Calu3 (cell line): ENCODE results near the gene SLC30A7. TPM values are rescaled to one million over a fixed set of nuclear protein-coding genes. Genes with fewer than 3 reads are reported as not detected.

Experiments
- BruUV-seq: library from RNA; stranded (reverse); fragments of 400-500 nt; replicated peaks from 2 replicates; lab custom pipeline; 2021; lab: Mats Ljungman, UMichigan
- CTCF ChIA-PET: fragments of 300-600 bp; sonication (Branson Sonifier 250); formaldehyde crosslinking; loops from one replicate; lab custom pipeline; 2022; ENCODE audit warnings: antibody characterized with exemption; lab: Charles Lee
- DNase-seq: peaks from one replicate; pipeline ENCODE4 v3.0.0; 2022
- H3K27ac Mint-ChIP-seq: one replicate; pipeline ENCODE4 v1.8.0; 2022; ENCODE audit warnings: mixed read lengths; ENCODE audit not compliant: unreplicated experiment
- H3K27me3 Mint-ChIP-seq: one replicate; pipeline ENCODE4 v1.8.0; 2022; ENCODE audit warnings: mixed read lengths; ENCODE audit not compliant: unreplicated experiment
- H3K36me3 Mint-ChIP-seq: one replicate; pipeline ENCODE4 v1.8.0; 2022; ENCODE audit warnings: mild to moderate bottlenecking, moderate library complexity, mixed read lengths; ENCODE audit not compliant: insufficient read depth, unreplicated experiment
- H3K4me1 Mint-ChIP-seq: one replicate; pipeline ENCODE4 v1.8.0; 2022; ENCODE audit warnings: mild to moderate bottlenecking, low read depth, mixed read lengths; ENCODE audit not compliant: unreplicated experiment
- H3K4me3 Mint-ChIP-seq: one replicate; pipeline ENCODE4 v1.8.0; 2022; ENCODE audit warnings: mild to moderate bottlenecking, low read depth, moderate library complexity, mixed read lengths; ENCODE audit not compliant: unreplicated experiment
- H3K9me3 Mint-ChIP-seq: one replicate; pipeline ENCODE4 v1.8.0; 2022; ENCODE audit warnings: low read depth, mixed read lengths; ENCODE audit not compliant: unreplicated experiment
- intact Hi-C: fragments of 100-400 bp; cut with micrococcal nuclease; formaldehyde crosslinking; loops from one replicate; pipeline ENCODE4 v1.10.0; 2022; ENCODE audit not compliant: unreplicated experiment
- total RNA-seq: library from RNA; stranded (reverse); gene quantifications from 2 replicates; pipeline ENCODE4 v1.2.3, GENCODE V29; 2022
- TF ChIP-seq, protein P1 (sequence below): fragments of 200-600 bp; IDR thresholded peaks from one replicate; pipeline ENCODE4 v1.8.0; 2022; ENCODE audit warnings: antibody characterized with exemption; ENCODE audit not compliant: unreplicated experiment

Gene SLC30A7
- total RNA-seq, 1 experiment from 2014 or later = 38.2 TPM

DNA sequence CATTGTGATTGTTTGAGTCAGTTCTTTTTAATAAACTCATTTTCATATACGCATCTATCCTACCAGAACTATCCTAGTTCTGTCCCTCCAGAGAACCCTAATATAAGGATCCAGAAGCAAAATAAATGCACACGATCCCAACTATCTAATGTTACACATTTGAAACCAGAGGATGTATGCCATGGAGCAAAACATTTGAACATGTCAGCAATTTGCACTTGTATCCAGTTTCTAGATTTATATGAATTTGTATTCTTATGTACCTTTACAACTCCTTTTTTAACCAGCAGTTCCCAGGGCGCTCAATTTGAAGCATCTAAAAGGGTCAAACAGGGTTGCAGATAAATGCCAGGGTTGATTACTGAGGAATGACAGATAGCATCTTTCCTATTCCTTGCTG, 3.3 kb upstream of the SLC30A7 start:
- Mint-ChIP-seq H3K9me3 (peaks cover 5% of the 10 kb centered on the region), H3K27ac (no peak overlapping the region), H3K4me1 (no peaks in the 10 kb centered on the region), H3K27me3 (no peaks in the 10 kb centered on the region), H3K36me3 (peaks cover 36% of the 10 kb centered on the region), H3K4me3 (no peak overlapping the region)
- no TSS peak for BruUV-seq
- TF ChIP-seq, protein P1, sequence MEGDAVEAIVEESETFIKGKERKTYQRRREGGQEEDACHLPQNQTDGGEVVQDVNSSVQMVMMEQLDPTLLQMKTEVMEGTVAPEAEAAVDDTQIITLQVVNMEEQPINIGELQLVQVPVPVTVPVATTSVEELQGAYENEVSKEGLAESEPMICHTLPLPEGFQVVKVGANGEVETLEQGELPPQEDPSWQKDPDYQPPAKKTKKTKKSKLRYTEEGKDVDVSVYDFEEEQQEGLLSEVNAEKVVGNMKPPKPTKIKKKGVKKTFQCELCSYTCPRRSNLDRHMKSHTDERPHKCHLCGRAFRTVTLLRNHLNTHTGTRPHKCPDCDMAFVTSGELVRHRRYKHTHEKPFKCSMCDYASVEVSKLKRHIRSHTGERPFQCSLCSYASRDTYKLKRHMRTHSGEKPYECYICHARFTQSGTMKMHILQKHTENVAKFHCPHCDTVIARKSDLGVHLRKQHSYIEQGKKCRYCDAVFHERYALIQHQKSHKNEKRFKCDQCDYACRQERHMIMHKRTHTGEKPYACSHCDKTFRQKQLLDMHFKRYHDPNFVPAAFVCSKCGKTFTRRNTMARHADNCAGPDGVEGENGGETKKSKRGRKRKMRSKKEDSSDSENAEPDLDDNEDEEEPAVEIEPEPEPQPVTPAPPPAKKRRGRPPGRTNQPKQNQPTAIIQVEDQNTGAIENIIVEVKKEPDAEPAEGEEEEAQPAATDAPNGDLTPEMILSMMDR = no peak
- no peak for DNase-seq
- CTCF ChIA-PET = no interaction called here
- intact Hi-C loops = no loop called here

DNA sequence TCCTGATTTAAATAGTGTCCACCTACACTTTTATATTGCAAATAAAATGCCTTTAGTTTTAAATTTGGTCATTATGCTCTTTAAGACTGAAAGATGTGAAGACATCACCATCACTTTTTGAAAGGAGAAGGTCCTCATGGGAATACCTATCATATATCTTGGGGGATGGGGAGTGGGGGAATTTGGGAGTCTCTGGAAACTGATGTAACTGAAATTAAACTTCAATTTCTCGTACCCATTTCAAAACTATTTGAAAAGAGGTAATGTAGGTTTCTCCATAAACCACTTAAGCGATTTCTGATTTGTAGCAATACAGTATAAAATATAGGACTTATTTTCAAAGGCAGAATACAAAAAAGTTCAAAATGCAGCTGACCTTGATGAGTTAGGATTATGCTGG, 2.2 kb upstream of the SLC30A7 start:
- Mint-ChIP-seq H3K9me3 (peaks cover 3% of the 10 kb centered on the region), H3K36me3 (peaks cover 36% of the 10 kb centered on the region), H3K4me1 (no peaks in the 10 kb centered on the region), H3K27ac (no peak overlapping the region), H3K4me3 (peak overlapping the region; percentile 91), H3K27me3 (no peaks in the 10 kb centered on the region)
- no TSS peak for BruUV-seq
- intact Hi-C loops = no loop called here
- CTCF ChIA-PET = interaction anchor here (1.6 kb wide), 1 partner anchor 10 kb away, joined by 4 read pairs; no protein-coding TSS in a partner anchor
- DNase-seq = no peak
- TF ChIP-seq, protein P1 = no peak

DNA sequence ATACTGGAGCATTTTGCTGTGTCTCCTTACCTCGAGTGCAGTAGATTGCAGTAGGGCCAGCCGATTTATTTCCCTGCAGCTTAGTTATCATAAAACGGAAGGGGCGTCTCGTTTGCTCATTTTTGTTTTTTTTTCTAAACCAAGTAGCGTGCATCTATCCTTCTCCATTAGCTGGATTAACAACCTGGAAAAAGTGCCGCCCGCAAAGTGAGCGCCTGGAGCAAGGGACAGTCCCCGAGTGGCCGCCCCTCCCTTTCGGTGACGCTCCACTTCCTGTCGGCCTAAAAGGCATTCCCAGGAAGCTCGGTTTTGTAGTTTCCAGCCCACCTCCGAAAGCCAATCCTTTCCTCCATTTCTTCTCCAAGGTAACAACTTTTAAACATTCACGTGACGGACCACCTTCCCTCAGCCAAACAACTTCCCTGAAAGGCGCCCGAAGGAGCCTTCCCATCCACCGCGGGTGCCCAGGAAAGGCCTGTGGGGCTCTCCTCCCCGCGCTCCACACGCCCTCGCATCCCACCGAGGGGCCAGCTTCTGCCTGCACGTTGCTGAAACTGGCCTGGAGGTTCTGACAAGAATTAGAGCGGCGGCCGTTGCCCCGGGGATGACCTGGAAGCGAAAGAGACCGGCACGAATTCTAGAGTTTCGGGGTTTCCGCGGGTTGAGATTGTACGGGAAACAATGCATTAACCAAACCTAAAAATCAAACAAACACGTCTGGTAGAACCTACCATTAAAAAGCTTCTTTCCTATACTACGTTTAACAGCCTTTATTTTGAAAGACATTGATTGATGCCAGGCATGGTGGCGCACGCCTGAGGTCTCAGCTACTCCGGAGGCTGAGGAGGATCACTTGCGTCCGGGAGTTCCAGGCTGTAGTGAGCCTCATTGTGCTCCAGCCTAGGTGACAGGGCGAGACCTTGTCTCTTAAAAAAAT, 1.0 kb upstream of the SLC30A7 start, which contains the start of gene EXTL2:
Gene EXTL2, minus strand, starts transcription at position 240 of the 937 bp plus-strand sequence. CDS start 6,085 bp downstream, outside the sequence.
- CTCF ChIA-PET = interaction anchor here (0.6 to 1.6 kb wide), 3 partner anchors 11 to 538 kb away, joined by 4 read pairs; no protein-coding TSS in a partner anchor
- no TSS peak for BruUV-seq

DNA sequence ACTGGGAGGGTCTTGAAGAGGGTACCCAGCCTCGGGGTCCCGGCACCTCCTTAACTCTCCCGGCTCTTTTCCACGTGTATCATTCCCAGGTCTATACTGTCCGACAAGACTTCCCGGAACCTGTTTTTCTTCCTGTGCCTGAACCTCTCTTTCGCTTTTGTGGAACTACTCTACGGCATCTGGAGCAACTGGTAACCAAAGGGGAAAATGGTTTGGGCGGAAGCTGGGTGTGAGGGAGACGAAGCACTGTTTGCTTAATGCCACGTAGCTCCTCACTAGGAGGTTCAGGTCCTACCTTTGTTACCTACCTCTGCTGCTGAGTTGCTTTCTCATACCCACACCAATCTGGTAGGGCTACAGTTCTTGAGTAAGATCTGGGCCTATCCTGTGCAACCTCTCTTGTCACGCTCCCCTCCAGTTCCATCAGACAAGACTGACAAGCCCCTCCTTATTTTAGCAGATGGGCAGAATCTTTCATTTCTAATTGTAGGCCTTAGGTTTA, 642 bp downstream of the SLC30A7 start:
- Mint-ChIP-seq H3K27ac (peak overlapping the region; percentile 97), H3K9me3 (no peaks in the 10 kb centered on the region), H3K27me3 (no peaks in the 10 kb centered on the region), H3K4me3 (peak overlapping the region; percentile 91), H3K4me1 (no peaks in the 10 kb centered on the region), H3K36me3 (peaks cover 38% of the 10 kb centered on the region)
- TF ChIP-seq, protein P1 = no peak
- intact Hi-C loops = no loop called here
- no TSS peak for BruUV-seq
- peak; percentile 28 for DNase-seq
- CTCF ChIA-PET = no interaction called here

More for the DNA sequence above, 1.0 kb upstream of the SLC30A7 start, which contains the start of gene EXTL2:
- H3K9me3 Mint-ChIP-seq = peaks cover 3% of the 10 kb centered on the region
- H3K27ac Mint-ChIP-seq = peak within 1 kb of the TSS; percentile 97
- peak within 1 kb of the TSS; percentile 91 for H3K4me3 Mint-ChIP-seq
- H3K27me3 Mint-ChIP-seq = no peaks in the 10 kb centered on the region
- TF ChIP-seq, protein P1 = no peak
- intact Hi-C loops = no loop called here
- peak; percentile 86 for DNase-seq
- H3K4me1 Mint-ChIP-seq = no peaks in the 10 kb centered on the region
- H3K36me3 Mint-ChIP-seq = peaks cover 41% of the 10 kb centered on the region
